ENCODE results near the gene TRIM40.
"Not testable (repeated sequence)": the region's sequence is repeated elsewhere in the genome, so short reads cannot be mapped to it uniquely, and the experiment has no call there.

The TRIM40 gene

DNA sequence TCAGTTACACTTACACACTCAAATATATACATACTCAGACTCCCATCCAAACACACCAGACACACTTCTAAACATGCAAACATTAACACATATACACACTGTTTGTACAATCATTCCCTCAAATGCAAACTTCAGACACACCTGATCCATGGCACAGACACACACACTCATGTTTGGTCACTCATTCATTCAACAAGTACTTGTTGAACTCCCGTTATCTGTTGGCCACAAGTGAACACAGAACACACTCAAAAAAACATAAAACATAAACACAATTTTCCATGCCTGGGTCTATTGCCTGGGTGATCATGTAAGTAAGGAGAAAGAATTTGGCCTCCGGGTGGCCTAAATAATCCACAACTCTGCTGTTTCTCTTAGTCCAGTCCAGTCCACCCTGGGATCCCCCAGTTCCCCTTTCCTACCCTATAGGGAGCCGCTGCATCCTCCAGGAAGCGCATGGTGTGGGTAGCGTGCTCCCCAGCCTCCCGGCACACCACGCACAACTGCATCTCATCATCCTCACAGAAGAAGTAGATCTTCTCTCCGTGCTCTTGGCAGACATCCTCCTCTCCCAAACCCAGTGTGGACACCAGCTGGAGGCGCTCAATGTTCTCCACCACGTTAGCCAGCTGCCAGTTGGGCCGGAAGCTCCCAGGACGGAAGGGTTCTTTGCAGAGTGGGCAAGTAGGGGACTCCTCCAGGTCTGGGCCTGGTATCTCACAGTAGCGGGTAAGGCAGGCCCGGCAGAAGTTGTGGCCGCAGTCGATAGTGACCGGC, 24.3 kb downstream of the TRIM40 start:
- Mint-ChIP-seq H3K27me3 (peaks cover 59% of the 10 kb centered on the region), H3K36me3 (no peaks in the 10 kb centered on the region), H3K9me3 (no peaks in the 10 kb centered on the region), H3K4me3 (no peak overlapping the region), H3K4me1 (peaks cover 25% of the 10 kb centered on the region), H3K27ac (no peak overlapping the region)
- CTCF ChIA-PET, result no interaction called here
- no peak for DNase-seq

DNA sequence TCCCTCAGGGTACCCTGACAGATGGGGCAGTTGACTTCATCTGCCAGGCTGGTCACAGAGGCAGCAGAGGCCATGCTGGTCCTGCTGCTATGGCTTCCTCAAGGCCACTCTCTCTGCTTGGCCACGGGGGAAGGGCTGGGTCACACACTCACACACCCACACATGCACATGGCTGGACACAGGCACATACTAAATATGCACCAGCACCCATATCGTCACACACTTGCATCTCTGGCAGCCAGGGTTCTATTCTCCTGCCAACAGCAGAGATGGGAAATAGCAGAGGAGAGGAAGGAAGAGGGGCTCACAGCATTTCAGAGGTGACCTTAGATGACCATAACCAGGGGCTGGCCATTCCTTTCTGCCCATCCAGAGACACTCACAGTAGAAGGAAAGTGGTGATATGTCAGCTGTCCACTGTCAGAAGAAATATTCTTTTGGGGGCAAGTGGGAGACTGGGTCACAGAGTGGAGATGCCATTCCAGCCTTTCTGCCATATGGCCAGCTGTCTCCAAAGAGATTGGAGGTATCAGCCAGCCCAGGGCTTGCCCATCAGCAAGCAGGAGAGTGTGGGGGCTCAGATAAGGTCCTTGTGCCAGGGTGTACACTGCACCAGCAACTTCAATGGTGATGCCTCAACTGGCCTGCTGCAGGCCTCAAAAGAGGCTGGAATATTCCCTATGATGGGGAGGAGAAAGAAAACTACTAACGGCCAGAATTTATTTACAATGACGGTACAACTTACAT, 25.0 kb downstream of the TRIM40 start, which contains the start of gene TRIM10:
Gene TRIM10 (minus strand): TSS at position 427 of the 747 bp plus-strand sequence. CDS start 353 bp downstream, at position 74.
- Mint-ChIP-seq H3K4me1 (peaks cover 25% of the 10 kb centered on the region), H3K36me3 (no peaks in the 10 kb centered on the region), H3K27ac (peak within 1 kb of the TSS; percentile 37), H3K9me3 (no peaks in the 10 kb centered on the region), H3K4me3 (no peak within 1 kb of the TSS), H3K27me3 (peaks cover 56% of the 10 kb centered on the region)
- DNase-seq, result no peak
- CTCF ChIA-PET, result no interaction called here

DNA sequence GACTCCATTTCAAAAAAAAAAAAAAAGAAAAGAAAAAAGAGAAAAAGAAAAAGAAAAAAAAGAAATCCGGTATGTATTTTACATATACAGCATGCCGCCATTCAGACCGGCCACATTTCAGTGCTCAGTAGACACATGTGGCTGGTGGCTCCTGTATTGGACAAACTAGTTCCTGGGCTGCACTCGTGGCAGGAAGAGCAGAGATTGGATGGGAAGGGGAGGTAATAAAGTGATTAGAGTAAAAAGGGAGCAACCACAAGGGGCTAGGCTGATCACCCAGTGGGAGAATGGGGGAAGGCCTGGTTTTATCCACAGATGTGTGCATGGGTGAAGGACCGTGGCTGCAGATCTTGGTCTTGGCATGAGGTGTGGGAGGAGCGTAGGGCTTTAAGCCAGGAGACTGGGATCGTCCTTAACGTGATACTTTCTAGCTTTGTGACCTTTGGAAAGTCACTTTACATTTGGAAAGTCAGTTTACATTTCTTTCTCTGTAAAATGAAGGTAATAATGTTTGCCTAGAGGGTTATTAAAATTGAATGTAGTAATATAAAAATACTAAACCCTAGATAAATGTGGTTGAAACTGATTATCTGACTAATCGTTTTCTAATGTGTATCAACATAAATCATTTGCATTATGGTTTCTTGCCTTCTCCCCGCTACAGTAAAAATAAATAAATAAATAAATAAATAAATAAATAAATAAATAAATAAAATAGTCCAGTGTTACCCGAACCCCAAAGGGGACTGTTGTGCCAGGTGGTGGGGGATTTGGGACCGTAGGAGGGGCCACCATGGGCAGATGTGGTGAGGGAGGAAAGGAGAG, 26.5 kb downstream of the TRIM40 start:
- H3K27ac Mint-ChIP-seq, result no peak overlapping the region
- H3K9me3 Mint-ChIP-seq, result no peaks in the 10 kb centered on the region
- H3K36me3 Mint-ChIP-seq, result no peaks in the 10 kb centered on the region
- no peak overlapping the region for H3K4me3 Mint-ChIP-seq
- DNase-seq, result no peak
- CTCF ChIA-PET, result no interaction called here
- H3K4me1 Mint-ChIP-seq, result peaks cover 32% of the 10 kb centered on the region
- H3K27me3 Mint-ChIP-seq, result peaks cover 48% of the 10 kb centered on the region

DNA sequence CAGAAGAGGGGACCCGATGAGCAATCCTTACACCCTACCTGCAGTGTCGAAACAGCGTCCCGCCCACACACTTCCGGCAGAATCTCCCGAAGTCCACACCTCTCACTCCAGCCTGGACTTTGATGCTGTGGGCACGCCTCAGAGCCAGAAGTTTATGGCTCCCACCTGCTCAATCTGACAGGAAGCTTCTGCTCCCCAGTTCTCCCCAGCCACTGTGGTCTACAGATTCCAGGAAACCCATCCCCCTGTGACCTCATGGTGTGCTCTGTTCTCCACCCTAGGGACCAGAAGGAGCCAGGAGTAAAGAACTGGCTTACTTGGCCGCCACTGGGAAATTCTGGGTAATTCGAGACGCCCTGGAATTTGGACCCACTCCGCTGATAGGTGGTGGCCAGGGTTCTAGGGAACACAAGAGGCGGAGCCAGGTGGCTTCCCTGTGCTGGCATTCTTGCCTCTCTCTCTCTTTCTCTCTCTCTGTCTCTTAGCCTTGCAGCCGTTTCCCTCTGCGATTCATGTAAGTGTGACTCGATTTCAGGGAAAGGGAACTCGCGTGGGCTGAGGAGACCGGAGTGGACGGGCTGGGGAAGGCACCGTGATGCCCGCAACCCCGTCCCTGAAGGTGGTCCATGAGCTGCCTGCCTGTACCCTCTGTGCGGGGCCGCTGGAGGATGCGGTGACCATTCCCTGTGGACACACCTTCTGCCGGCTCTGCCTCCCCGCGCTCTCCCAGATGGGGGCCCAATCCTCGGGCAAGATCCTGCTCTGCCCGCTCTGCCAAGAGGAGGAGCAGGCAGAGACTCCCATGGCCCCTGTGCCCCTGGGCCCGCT, 27.4 kb downstream of the TRIM40 start, which contains the start of gene TRIM15:
Gene TRIM15 (plus strand): TSS at position 457 of the 828 bp plus-strand sequence. CDS start 139 bp downstream, at position 596.
- Mint-ChIP-seq H3K4me3 (no peak within 1 kb of the TSS), H3K4me1 (peaks cover 38% of the 10 kb centered on the region), H3K27ac (no peak within 1 kb of the TSS), H3K9me3 (no peaks in the 10 kb centered on the region), H3K27me3 (peaks cover 47% of the 10 kb centered on the region), H3K36me3 (no peaks in the 10 kb centered on the region)
- peak; percentile 52 for DNase-seq
- CTCF ChIA-PET, result no interaction called here

DNA sequence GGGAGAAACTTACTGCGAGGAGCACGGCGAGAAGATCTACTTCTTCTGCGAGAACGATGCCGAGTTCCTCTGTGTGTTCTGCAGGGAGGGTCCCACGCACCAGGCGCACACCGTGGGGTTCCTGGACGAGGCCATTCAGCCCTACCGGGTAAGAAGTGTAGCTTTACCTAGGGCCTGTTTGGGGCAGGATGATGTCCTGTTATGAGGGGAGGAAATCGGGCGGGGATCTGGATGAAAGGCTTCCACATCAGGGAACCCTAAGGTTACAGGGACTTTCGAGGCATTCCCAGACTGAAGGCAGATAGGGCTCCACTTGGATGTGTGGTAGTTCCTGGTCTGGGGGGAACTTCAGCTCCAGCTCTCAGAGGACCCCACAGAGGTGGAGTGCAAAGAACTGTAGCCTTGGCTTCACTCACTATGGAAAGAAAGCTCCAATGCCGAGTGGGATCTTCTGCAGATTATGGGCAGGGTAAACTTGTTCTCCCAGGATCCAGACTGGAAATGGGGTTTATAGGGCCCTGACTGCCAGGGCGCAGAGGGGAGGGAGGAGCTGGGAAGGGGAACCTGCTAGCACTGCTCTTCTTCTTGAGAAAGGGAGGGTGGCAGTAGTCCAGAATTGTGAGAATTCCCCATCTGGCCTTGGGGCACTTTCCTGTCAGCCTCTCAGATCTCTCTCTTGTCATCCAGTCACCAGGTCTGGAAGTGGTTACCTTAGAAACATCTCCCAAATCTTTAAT, 28.1 kb downstream of the TRIM40 start:
- H3K27ac Mint-ChIP-seq, result no peak overlapping the region
- peaks cover 42% of the 10 kb centered on the region for H3K27me3 Mint-ChIP-seq
- DNase-seq, result no peak
- H3K36me3 Mint-ChIP-seq, result no peaks in the 10 kb centered on the region
- peaks cover 37% of the 10 kb centered on the region for H3K4me1 Mint-ChIP-seq
- no peaks in the 10 kb centered on the region for H3K9me3 Mint-ChIP-seq
- no peak overlapping the region for H3K4me3 Mint-ChIP-seq
- CTCF ChIA-PET, result interaction anchor here (0.7 kb wide), 1 partner anchor 58 kb away, joined by 3 read pairs; no protein-coding TSS in a partner anchor

DNA sequence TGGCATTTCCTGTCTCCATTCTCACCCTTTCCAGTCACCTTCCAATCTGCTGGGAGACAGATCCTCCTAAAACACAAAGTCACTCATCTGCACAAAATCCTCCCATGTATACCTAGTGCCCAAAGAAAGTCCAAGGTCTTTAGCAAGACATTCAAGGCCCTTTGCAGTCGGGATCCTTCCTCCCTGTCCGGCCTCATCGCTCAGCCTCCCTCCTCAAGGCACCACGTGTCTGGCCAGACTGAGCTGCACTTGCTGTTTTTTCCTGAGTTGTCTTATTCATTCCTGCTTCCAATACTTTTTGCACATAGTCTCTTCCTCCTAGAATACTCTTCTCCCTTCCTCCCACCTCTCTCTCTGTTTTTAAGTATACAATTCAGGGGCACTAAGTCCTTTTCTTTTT, 28.8 kb downstream of the TRIM40 start:
- CTCF ChIA-PET, result interaction anchor here (0.7 kb wide), 1 partner anchor 59 kb away, joined by 3 read pairs; no protein-coding TSS in a partner anchor
- peaks cover 37% of the 10 kb centered on the region for H3K4me1 Mint-ChIP-seq
- H3K27me3 Mint-ChIP-seq, result peaks cover 42% of the 10 kb centered on the region
- H3K36me3 Mint-ChIP-seq, result no peaks in the 10 kb centered on the region
- no peak overlapping the region for H3K27ac Mint-ChIP-seq
- no peak overlapping the region for H3K4me3 Mint-ChIP-seq
- no peak for DNase-seq
- H3K9me3 Mint-ChIP-seq, result no peaks in the 10 kb centered on the region

DNA sequence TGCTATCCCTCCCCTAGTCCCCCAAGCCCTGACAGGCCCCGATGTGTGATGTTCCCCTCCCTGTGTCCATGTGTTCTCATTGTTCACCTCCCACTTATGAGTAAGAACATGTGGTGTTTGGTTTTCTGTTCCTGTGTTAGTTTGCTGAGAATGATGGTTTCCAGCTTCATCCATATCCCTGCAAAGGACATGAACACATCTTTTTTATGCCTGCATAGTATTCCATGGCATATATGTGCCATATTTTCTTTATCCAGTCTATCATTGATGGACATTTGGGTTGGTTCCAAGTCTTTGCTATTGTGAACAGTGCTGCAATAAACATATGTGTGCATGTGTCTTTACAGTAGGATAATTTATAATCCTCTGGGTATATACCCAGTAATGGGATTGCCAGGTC, 29.3 kb downstream of the TRIM40 start:
- CTCF ChIA-PET, result interaction anchor here (3.7 kb wide), 1 partner anchor 61 kb away, joined by 41 read pairs; no protein-coding TSS in a partner anchor
- H3K27me3 Mint-ChIP-seq, result peaks cover 46% of the 10 kb centered on the region

DNA sequence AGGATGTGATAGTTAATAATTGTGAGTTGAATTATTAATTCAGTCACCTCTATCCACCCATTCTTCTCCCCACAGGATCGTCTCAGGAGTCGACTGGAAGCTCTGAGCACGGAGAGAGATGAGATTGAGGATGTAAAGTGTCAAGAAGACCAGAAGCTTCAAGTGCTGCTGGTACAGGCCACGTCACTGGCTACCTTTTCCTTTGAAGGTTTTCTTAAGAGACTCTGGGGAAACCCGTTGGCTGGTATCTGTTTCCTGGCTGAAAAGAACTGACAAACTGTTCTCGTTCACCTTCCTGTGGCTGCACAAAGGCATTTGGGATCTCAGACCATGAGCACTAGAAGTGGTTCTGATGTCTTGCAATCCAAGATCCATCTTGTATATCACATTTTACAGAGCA, 31.2 kb downstream of the TRIM40 start:
- Mint-ChIP-seq H3K27me3 (peaks cover 56% of the 10 kb centered on the region), H3K9me3 (no peaks in the 10 kb centered on the region), H3K4me1 (peaks cover 42% of the 10 kb centered on the region), H3K27ac (no peak overlapping the region), H3K4me3 (no peak overlapping the region), H3K36me3 (no peaks in the 10 kb centered on the region)
- CTCF ChIA-PET, result interaction anchor here (0.9 to 3.7 kb wide), 6 partner anchors 36 to 319 kb away, joined by 3 to 41 read pairs (median 6); no protein-coding TSS in a partner anchor
- peak; percentile 40 for DNase-seq

More for the DNA sequence above, 29.3 kb downstream of the TRIM40 start:
- H3K27ac Mint-ChIP-seq, H3K36me3 Mint-ChIP-seq, H3K4me3 Mint-ChIP-seq, H3K9me3 Mint-ChIP-seq, DNase-seq: not testable (repeated sequence)
- H3K4me1 Mint-ChIP-seq, result peaks cover 37% of the 10 kb centered on the region

DNA sequence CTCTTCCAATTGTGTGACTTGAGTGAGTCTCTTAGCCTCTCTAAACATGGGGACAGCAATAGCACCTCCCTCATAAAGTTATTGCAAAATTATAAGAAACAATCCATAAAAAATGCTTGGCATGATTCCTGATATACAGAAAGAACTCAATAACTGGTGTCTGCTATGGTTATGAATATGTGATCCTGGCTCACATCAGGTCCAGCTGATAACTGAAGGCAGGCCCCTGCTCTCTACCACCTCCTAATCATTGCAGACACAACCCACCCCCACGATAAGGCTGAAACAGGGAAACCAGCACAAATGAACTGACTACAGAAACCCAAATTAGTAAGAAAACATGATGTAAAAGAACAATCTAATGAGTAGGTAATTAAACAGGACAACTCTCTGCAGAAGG, 32.8 kb downstream of the TRIM40 start:
- Mint-ChIP-seq H3K36me3 (no peaks in the 10 kb centered on the region), H3K27me3 (peaks cover 60% of the 10 kb centered on the region), H3K4me1 (peaks cover 28% of the 10 kb centered on the region), H3K27ac (no peak overlapping the region), H3K4me3 (no peak overlapping the region), H3K9me3 (no peaks in the 10 kb centered on the region)
- CTCF ChIA-PET, result interaction anchor here (0.9 to 3.7 kb wide), 8 partner anchors 18 to 98 kb away, joined by 3 to 41 read pairs (median 4); no protein-coding TSS in a partner anchor
- no peak for DNase-seq

DNA sequence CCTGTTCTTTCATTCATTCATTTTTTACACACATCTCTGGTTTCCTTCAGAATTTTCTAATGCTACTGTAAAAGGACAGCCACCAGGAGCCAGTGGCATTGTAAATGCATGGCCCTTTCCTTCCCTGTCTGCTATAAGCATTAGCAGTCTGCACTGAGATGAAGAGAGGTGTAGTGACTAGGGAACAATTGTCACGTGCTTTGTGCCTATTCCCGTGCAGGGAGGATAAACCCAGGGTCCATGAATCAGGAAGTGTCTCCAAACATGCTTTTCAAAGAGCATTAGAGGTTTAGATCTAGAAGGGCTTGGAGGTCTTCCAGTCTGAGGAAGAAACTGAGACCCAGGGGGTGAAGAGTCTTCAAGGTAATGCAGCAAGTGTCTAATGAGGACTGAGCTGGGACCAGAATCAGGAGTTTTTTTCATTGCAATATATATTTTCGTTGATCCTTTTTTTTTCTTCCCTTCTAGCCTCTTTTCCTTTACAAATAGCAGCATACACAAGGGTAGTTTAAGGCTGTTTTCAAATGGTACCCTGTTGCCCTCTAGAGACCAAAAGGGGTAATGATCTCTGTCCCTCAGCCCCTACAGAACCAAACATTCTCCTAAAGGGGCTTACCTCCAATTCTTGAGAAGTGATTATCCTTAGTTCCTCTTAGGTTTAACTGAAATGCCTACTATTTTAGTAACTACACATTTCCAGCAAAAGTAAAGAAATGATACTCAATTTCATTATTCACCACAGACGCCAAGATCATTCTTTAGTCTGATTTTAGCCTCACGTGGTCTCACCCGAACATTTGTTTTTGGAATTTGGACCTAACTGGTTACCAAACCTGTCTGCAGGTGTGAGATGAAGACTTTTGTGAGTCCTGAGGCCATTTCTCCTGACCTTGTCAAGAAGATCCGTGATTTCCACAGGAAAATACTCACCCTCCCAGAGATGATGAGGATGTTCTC, 34.0 kb downstream of the TRIM40 start:
- CTCF ChIA-PET, result interaction anchor here (1.2 to 2.2 kb wide), 5 partner anchors 18 to 67 kb away, joined by 3 to 13 read pairs (median 6); no protein-coding TSS in a partner anchor
- no peak overlapping the region for H3K27ac Mint-ChIP-seq
- H3K36me3 Mint-ChIP-seq, result no peaks in the 10 kb centered on the region
- DNase-seq, result no peak
- H3K4me3 Mint-ChIP-seq, result no peak overlapping the region
- peaks cover 21% of the 10 kb centered on the region for H3K4me1 Mint-ChIP-seq
- no peaks in the 10 kb centered on the region for H3K9me3 Mint-ChIP-seq
- peaks cover 56% of the 10 kb centered on the region for H3K27me3 Mint-ChIP-seq

DNA sequence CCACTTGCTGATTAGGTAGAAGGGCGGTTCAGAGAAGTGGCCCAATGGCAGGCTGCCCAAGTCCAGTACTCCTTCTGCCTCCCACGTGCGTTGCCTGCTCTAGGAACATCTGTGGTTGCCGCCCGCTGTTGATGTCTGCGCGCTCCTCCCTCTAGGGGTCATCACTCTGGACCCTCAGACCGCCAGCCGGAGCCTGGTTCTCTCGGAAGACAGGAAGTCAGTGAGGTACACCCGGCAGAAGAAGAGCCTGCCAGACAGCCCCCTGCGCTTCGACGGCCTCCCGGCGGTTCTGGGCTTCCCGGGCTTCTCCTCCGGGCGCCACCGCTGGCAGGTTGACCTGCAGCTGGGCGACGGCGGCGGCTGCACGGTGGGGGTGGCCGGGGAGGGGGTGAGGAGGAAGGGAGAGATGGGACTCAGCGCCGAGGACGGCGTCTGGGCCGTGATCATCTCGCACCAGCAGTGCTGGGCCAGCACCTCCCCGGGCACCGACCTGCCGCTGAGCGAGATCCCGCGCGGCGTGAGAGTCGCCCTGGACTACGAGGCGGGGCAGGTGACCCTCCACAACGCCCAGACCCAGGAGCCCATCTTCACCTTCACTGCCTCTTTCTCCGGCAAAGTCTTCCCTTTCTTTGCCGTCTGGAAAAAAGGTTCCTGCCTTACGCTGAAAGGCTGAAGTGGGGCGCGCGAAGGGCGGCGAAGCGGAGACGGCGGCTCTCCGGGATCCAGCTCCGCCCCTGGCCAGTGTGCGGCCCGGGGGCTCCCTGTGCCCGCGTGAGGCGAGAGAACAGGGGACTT, 35.9 kb downstream of the TRIM40 start:
- peaks cover 18% of the 10 kb centered on the region for H3K4me1 Mint-ChIP-seq
- no peak overlapping the region for H3K4me3 Mint-ChIP-seq
- peaks cover 74% of the 10 kb centered on the region for H3K27me3 Mint-ChIP-seq
- H3K27ac Mint-ChIP-seq, result no peak overlapping the region
- no peaks in the 10 kb centered on the region for H3K36me3 Mint-ChIP-seq
- no peaks in the 10 kb centered on the region for H3K9me3 Mint-ChIP-seq
- CTCF ChIA-PET, result interaction anchor here (1.0 to 2.2 kb wide), 5 partner anchors 29 to 70 kb away, joined by 4 to 13 read pairs (median 6); no protein-coding TSS in a partner anchor
- DNase-seq, result no peak

Measured in activated naive CD4-positive, alpha-beta T cell treated with anti-CD3 and anti-CD28 coated beads, Interleukin-2, amount 10 ng/mL, durations not matched to agents 7 days and 5 days (primary cell).